GM18907 (cell line): ENCODE data around the gene GLT8D1.
A peak's percentile ranks its signal among the peaks of the same experiment; 100 is the strongest.
"Not testable (repeated sequence)": the region's sequence is repeated elsewhere in the genome, so short reads cannot be mapped to it uniquely, and the experiment has no call there.

ENCODE experiments used
- ATAC-seq: cut with Tn5 transposase; IDR thresholded peaks from one replicate; pipeline ENCODE4 v1.9.1; 2021; ENCODE audit warnings: mild to moderate bottlenecking, moderate library complexity; ENCODE audit not compliant: unreplicated experiment

The GLT8D1 gene, protein sequence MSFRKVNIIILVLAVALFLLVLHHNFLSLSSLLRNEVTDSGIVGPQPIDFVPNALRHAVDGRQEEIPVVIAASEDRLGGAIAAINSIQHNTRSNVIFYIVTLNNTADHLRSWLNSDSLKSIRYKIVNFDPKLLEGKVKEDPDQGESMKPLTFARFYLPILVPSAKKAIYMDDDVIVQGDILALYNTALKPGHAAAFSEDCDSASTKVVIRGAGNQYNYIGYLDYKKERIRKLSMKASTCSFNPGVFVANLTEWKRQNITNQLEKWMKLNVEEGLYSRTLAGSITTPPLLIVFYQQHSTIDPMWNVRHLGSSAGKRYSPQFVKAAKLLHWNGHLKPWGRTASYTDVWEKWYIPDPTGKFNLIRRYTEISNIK

GRCh38 chr3:52705688-52706686 lies at the start of gene GLT8D1, which contains the start of gene SPCS1:
Gene GLT8D1 (minus strand): TSS chr3:52705791. CDS start chr3:52700460, 5,331 bp downstream.
Gene SPCS1 (plus strand): TSS chr3:52706106. CDS start chr3:52706247, 141 bp downstream.
- ATAC-seq: peak; percentile 83

GRCh38 chr3:52754373-52754772 lies 48.8 kb upstream of the GLT8D1 start:
- no peak for ATAC-seq

GRCh38 chr3:52752045-52752660 lies 46.6 kb upstream of the GLT8D1 start:
- no peak for ATAC-seq

GRCh38 chr3:52743721-52744120 lies 38.1 kb upstream of the GLT8D1 start:
- ATAC-seq: no peak

DNA sequence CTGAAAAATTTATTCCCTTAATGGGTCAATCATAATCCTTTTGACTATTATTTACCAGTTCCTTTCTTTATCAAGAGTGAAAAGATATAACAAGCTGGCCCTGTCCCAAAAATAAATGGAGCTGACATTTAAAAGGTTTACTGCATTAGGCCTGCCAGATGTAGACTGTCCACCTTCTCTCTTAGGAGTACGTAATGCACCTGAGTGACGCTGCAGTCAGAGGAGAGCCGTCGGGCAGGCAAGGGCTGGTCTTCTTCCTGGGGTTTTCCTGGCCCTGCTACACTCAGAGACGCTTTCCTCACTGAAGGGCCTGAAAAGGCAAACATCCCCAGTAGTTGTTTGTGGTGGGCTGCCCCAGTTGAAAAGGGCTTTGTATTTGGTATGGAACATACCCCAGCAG lies 37.6 kb upstream of the GLT8D1 start:
- no peak for ATAC-seq

- ATAC-seq: no peak
These were observed 36.9 kb upstream of the GLT8D1 start for GRCh38 chr3:52742418-52743041.

- no peak for ATAC-seq
These were observed 34.1 kb upstream of the GLT8D1 start for GRCh38 chr3:52739730-52740129.

- ATAC-seq: no peak
These were observed 27.8 kb upstream of the GLT8D1 start for GRCh38 chr3:52733256-52733891.

- ATAC-seq: no peak
These were observed 26.0 kb upstream of the GLT8D1 start for GRCh38 chr3:52731590-52731989.

- no peak for ATAC-seq
These were observed 25.1 kb upstream of the GLT8D1 start for GRCh38 chr3:52730681-52731080.

DNA sequence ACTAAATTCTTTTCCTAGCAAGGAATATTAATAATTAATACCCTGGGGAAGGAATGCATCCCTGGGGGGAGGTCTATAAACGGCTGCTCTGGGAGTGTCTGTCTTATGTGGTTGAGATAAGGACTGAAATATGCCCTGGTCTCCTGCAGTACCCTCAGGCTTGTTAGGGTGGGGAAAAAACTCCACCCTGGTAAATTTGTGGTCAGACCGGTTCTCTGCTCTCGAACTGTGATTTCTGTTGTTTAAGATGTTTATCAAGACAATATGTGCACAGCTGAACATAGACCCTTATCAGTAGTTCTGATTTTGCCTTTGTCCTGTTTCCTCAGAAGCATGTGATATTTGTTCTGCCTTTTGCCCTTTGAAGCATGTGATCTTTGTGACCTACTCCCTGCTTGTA lies 23.2 kb upstream of the GLT8D1 start:
- ATAC-seq: not testable (repeated sequence)

GRCh38 chr3:52724511-52724910 lies 18.9 kb upstream of the GLT8D1 start:
- ATAC-seq: no peak

GRCh38 chr3:52723935-52724334 lies 18.3 kb upstream of the GLT8D1 start:
- no peak for ATAC-seq

DNA sequence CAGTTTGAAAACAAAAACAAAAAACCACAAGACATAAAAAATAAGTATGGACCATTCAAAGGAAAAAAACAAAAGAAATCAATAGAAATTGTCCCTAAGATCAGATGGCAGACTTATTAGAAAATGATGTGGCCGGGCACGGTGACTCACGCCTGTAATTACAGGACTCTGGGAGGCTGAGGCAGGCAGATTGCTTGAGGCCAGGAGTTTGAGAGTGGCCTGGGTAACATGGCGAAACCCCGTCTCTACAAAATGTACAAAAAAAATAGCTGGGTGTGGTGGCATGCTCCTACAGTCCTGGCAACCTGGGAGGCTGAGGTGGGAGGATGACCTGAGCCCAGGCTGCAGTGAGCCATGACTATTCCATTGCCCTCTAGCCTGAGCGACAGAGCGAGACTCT lies 16.9 kb upstream of the GLT8D1 start:
- ATAC-seq: no peak

- no peak for ATAC-seq
These were observed 16.1 kb upstream of the GLT8D1 start for GRCh38 chr3:52721730-52722008.

- ATAC-seq: no peak
These were observed 15.6 kb upstream of the GLT8D1 start for GRCh38 chr3:52721002-52721729.

- no peak for ATAC-seq
These were observed 14.0 kb upstream of the GLT8D1 start for GRCh38 chr3:52719618-52720017.

- ATAC-seq: no peak
These were observed 10.2 kb upstream of the GLT8D1 start for GRCh38 chr3:52715714-52716305.
